DOHH2 (cell line): ENCODE measurements around the gene C6orf62.

Source experiments
- EZH2phosphoT487 ChIP-seq: fragments of 200-600 bp; sonication (generic); IDR thresholded peaks from 2 replicates; pipeline ENCODE4 v1.6.1; 2017; ENCODE audit warnings: borderline replicate concordance, mild to moderate bottlenecking, antibody characterized with exemption, low read length, moderate library complexity, mixed read lengths
- TF ChIP-seq, protein P1 (sequence below): fragments of 200-600 bp; sonication (generic); IDR thresholded peaks from one replicate; pipeline ENCODE4 v1.5.1; 2014; ENCODE audit warnings: antibody characterized with exemption, mild to moderate bottlenecking, low read depth, low read length; ENCODE audit not compliant: poor library complexity, severe bottlenecking

DNA sequence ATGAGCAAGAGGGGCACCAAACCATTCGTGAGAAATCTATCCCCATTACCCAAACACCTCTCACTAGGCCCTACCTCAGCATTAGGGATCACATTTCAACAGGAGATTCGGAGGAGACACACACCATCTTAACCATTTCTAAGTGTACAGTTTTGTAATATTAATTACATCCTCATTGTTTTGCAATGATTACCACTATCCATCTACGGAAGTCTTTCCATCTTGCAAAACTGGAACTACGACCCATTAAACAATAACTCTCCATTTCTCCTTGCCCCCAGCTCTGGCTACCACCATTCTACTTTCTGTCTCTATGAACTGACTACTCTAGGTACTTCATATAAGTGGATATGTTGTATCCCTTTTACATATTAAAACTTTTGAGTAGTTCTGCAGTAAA lies 32.0 kb downstream of the C6orf62 start:
- TF ChIP-seq, protein P1, sequence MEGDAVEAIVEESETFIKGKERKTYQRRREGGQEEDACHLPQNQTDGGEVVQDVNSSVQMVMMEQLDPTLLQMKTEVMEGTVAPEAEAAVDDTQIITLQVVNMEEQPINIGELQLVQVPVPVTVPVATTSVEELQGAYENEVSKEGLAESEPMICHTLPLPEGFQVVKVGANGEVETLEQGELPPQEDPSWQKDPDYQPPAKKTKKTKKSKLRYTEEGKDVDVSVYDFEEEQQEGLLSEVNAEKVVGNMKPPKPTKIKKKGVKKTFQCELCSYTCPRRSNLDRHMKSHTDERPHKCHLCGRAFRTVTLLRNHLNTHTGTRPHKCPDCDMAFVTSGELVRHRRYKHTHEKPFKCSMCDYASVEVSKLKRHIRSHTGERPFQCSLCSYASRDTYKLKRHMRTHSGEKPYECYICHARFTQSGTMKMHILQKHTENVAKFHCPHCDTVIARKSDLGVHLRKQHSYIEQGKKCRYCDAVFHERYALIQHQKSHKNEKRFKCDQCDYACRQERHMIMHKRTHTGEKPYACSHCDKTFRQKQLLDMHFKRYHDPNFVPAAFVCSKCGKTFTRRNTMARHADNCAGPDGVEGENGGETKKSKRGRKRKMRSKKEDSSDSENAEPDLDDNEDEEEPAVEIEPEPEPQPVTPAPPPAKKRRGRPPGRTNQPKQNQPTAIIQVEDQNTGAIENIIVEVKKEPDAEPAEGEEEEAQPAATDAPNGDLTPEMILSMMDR: no peak
- no peak for TF ChIP-seq EZH2phosphoT487
